Measurements from ENCODE around the gene BIN1.

GRCh38 chr2:127011231-127011661 is 95.7 kb downstream of the BIN1 start:
- TF ChIP-seq EZH2 (IDR thresholded peaks at IDR 0.05; ENCODE audit: low read length) (no peak), CTCF (optimal IDR thresholded peaks at IDR 0.05 in 1 of 3, IDR thresholded peaks at IDR 0.05 in 1 of 3, conservative IDR thresholded peaks at IDR 0.05 in 1 of 3; ENCODE audit: extremely low read depth in 1 of 3, insufficient read depth in 2 of 3, low read length in 3 of 3) (no peak)
